ENCODE measurements around the gene FGFR2.

DNA sequence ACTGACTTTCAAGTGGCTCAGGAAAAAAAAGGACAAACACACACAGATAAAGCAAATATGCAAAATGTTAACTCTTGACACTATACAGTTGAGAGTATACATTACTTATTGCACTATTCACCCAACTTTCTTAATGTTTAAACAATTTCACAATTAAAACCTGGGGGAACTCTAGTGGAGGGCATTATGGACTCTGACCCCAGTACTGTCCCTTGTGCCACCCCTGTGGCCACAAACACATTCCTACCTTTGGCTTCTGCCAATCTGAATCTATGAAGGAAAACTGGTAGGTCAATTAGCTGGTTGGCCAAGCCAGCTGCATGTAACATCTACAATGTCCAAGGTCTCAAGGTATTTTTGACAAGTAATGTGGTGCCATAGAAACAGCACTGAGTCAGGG, 7.5 kb upstream of the FGFR2 start:
- TF ChIP-seq, protein P1, sequence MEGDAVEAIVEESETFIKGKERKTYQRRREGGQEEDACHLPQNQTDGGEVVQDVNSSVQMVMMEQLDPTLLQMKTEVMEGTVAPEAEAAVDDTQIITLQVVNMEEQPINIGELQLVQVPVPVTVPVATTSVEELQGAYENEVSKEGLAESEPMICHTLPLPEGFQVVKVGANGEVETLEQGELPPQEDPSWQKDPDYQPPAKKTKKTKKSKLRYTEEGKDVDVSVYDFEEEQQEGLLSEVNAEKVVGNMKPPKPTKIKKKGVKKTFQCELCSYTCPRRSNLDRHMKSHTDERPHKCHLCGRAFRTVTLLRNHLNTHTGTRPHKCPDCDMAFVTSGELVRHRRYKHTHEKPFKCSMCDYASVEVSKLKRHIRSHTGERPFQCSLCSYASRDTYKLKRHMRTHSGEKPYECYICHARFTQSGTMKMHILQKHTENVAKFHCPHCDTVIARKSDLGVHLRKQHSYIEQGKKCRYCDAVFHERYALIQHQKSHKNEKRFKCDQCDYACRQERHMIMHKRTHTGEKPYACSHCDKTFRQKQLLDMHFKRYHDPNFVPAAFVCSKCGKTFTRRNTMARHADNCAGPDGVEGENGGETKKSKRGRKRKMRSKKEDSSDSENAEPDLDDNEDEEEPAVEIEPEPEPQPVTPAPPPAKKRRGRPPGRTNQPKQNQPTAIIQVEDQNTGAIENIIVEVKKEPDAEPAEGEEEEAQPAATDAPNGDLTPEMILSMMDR (IDR thresholded peaks at IDR 0.05; ENCODE audit: insufficient read depth, low read depth, low read length) = no peak
- TF ChIP-seq EZH2 (IDR thresholded peaks at IDR 0.05; ENCODE audit: insufficient read depth, low read length) = no peak

Data from astrocyte (in vitro differentiated cells and primary cell).